WTC11 (cell line): Measurements from ENCODE around the gene WDR46. TPM values are rescaled to one million over a fixed set of nuclear protein-coding genes. Genes with fewer than 3 reads are reported as not detected.

Source experiments
- ATF3 ChIP-seq: sonication (generic); formaldehyde crosslinking; conservative IDR thresholded peaks from 2 replicates; pipeline ENCODE4 v1.8.1; 2022; ENCODE audit warnings: mild to moderate bottlenecking, missing genetic modification reagents
- CREM ChIP-seq: sonication (generic); formaldehyde crosslinking; IDR thresholded peaks from 2 replicates; pipeline ENCODE4 v1.8.1; 2022; ENCODE audit warnings: mild to moderate bottlenecking, missing genetic modification reagents, moderate library complexity
- E2F4 ChIP-seq: sonication (generic); formaldehyde crosslinking; IDR thresholded peaks from 2 replicates; pipeline ENCODE4 v1.8.1; 2022; ENCODE audit warnings: low read depth, mild to moderate bottlenecking, moderate library complexity, missing genetic modification reagents, borderline replicate concordance
- FOXJ3 ChIP-seq: sonication (generic); formaldehyde crosslinking; IDR thresholded peaks from 2 replicates; pipeline ENCODE4 v1.9.0; 2021; ENCODE audit warnings: missing genetic modification reagents, mild to moderate bottlenecking, borderline replicate concordance
- FOXP4 ChIP-seq: sonication (generic); formaldehyde crosslinking; IDR thresholded peaks from 2 replicates; pipeline ENCODE4 v1.8.0; 2022; ENCODE audit warnings: mild to moderate bottlenecking, missing genetic modification reagents
- GRHL2 ChIP-seq: fragments of 250-450 bp; sonication (Bioruptor Pico); IDR thresholded peaks from 2 replicates; pipeline ENCODE4 v1.8.0; 2022; ENCODE audit warnings: mild to moderate bottlenecking, moderate library complexity; ENCODE audit not compliant: insufficient replicate concordance, severe bottlenecking
- HMGXB4 ChIP-seq: sonication (generic); formaldehyde crosslinking; IDR thresholded peaks from 2 replicates; pipeline ENCODE4 v1.8.1; 2023; ENCODE audit warnings: mild to moderate bottlenecking, moderate library complexity, missing genetic modification reagents
- IRF2 ChIP-seq: sonication (generic); formaldehyde crosslinking; IDR thresholded peaks from 2 replicates; pipeline ENCODE4 v1.8.0; 2022; ENCODE audit warnings: low read depth, missing genetic modification reagents, borderline replicate concordance
- JAZF1 ChIP-seq: fragments of 250-450 bp; sonication (Bioruptor Pico); IDR thresholded peaks from 2 replicates; pipeline ENCODE4 v1.9.0; 2021; ENCODE audit warnings: moderate library complexity, mild to moderate bottlenecking, inconsistent platforms
- KAT7 ChIP-seq: sonication (generic); formaldehyde crosslinking; IDR thresholded peaks from 2 replicates; pipeline ENCODE4 v1.8.1; 2023; ENCODE audit warnings: missing genetic modification reagents, mild to moderate bottlenecking, borderline replicate concordance
- NR1H2 ChIP-seq: sonication (generic); formaldehyde crosslinking; IDR thresholded peaks from 2 replicates; pipeline ENCODE4 v1.9.0; 2021; ENCODE audit warnings: mild to moderate bottlenecking, moderate library complexity, missing genetic modification reagents
- NR2C2 ChIP-seq: sonication (generic); formaldehyde crosslinking; IDR thresholded peaks from 2 replicates; pipeline ENCODE4 v1.8.0; 2022; ENCODE audit warnings: mild to moderate bottlenecking, missing genetic modification reagents
- NR3C1 ChIP-seq: sonication (generic); formaldehyde crosslinking; conservative IDR thresholded peaks from 2 replicates; pipeline ENCODE4 v1.8.1; 2023; ENCODE audit warnings: low read depth, mild to moderate bottlenecking, missing genetic modification reagents
- OVOL2 ChIP-seq: fragments of 250-450 bp; sonication (Bioruptor Pico); IDR thresholded peaks from 2 replicates; pipeline ENCODE4 v1.9.0; 2021; ENCODE audit warnings: mild to moderate bottlenecking, borderline replicate concordance
- RELA ChIP-seq: sonication (generic); formaldehyde crosslinking; IDR thresholded peaks from 2 replicates; pipeline ENCODE4 v1.8.1; 2022; ENCODE audit warnings: missing genetic modification reagents, mild to moderate bottlenecking, borderline replicate concordance
- SMAD3 ChIP-seq: sonication (generic); formaldehyde crosslinking; IDR thresholded peaks from 2 replicates; pipeline ENCODE4 v1.8.0; 2022; ENCODE audit warnings: missing genetic modification reagents, mild to moderate bottlenecking, borderline replicate concordance
- SOX15 ChIP-seq: fragments of 250-450 bp; sonication (Bioruptor Pico); IDR thresholded peaks from 2 replicates; pipeline ENCODE4 v1.9.0; 2021; ENCODE audit warnings: mild to moderate bottlenecking
- SP1 ChIP-seq: sonication (generic); formaldehyde crosslinking; conservative IDR thresholded peaks from 2 replicates; pipeline ENCODE4 v1.8.1; 2022; ENCODE audit warnings: missing genetic modification reagents
- TEAD1 ChIP-seq: sonication (generic); formaldehyde crosslinking; IDR thresholded peaks from 2 replicates; pipeline ENCODE4 v1.8.0; 2022; ENCODE audit warnings: mild to moderate bottlenecking, missing genetic modification reagents
- TEAD4 ChIP-seq: sonication (generic); formaldehyde crosslinking; IDR thresholded peaks from 2 replicates; pipeline ENCODE4 v1.8.0; 2022; ENCODE audit warnings: mild to moderate bottlenecking, missing genetic modification reagents
- TP53 ChIP-seq: sonication (generic); formaldehyde crosslinking; IDR thresholded peaks from 2 replicates; pipeline ENCODE4 v1.8.1; 2023; ENCODE audit warnings: mild to moderate bottlenecking, missing genetic modification reagents
- ZBTB21 ChIP-seq: sonication (generic); formaldehyde crosslinking; IDR thresholded peaks from 2 replicates; pipeline ENCODE4 v1.8.1; 2023; ENCODE audit warnings: mild to moderate bottlenecking, missing genetic modification reagents, borderline replicate concordance
- ZNF121 ChIP-seq: sonication (generic); formaldehyde crosslinking; IDR thresholded peaks from 2 replicates; pipeline ENCODE4 v1.8.0; 2023; ENCODE audit warnings: missing genetic modification reagents
- ZNF416 ChIP-seq: fragments of 250-450 bp; sonication (Bioruptor Pico); IDR thresholded peaks from 2 replicates; pipeline ENCODE4 v1.9.0; 2021; ENCODE audit warnings: mild to moderate bottlenecking, inconsistent platforms
- ZNF423 ChIP-seq: fragments of 250-450 bp; sonication (Bioruptor Pico); IDR thresholded peaks from 2 replicates; pipeline ENCODE4 v2.1.2; 2022; ENCODE audit warnings: mild to moderate bottlenecking, moderate library complexity
- ZNF425 ChIP-seq: fragments of 250-450 bp; sonication (Bioruptor Pico); conservative IDR thresholded peaks from 2 replicates; pipeline ENCODE4 v1.9.0; 2021; ENCODE audit warnings: mild to moderate bottlenecking
- ZNF671 ChIP-seq: fragments of 250-450 bp; sonication (Bioruptor Pico); IDR thresholded peaks from 2 replicates; pipeline ENCODE4 v1.8.0; 2021; ENCODE audit warnings: mild to moderate bottlenecking
- total RNA-seq: library from RNA; stranded (reverse); gene quantifications from 3 replicates; pipeline ENCODE4 v1.2.3, GENCODE V29; 2021
- TF ChIP-seq, protein P1 (sequence below): sonication (generic); formaldehyde crosslinking; IDR thresholded peaks from 2 replicates; pipeline ENCODE4 v1.8.1; 2023; ENCODE audit warnings: mild to moderate bottlenecking, missing genetic modification reagents, borderline replicate concordance

Gene WDR46
- total RNA-seq, 1 experiment from 2014 or later: 94.5 TPM

DNA sequence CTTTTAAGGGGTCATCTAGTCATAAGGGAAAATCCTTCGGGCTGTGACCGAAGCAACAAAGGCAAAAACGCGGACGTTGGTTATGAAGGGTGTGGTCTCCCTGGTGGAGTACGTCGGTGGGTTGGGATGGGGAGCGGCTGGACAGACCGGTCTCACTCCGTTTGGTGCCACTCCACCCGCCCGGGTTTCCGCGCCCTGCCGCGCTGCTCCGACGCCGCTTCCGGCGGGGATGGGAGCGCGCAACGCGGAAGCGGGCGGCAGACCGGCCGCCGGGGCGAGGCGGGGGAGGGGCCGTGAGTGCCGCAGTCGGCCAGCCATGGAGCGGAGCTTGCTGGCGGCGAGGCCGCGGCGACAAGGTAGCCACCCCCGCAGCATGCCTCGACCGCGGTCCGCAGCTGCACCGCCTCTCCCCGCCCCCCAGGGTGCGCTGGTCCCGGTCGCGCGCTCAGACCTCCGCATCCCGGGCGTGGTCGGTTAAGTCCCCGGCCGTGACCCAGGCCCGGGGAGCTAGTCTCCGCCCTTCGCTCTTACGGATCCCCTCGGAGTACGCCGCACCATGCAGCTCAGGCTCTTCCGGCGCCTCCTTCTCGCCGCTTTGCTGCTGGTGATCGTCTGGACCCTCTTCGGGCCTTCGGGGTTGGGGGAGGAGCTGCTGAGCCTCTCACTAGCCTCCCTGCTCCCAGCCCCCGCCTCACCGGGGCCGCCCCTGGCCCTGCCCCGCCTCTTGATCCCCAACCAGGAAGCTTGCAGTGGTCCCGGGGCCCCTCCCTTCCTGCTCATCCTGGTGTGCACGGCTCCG lies 12.0 kb downstream of the WDR46 start, which contains the start of gene B3GALT4 (continued):
- no peak for TF ChIP-seq TEAD4 (CRISPR knock-in tag)
- TF ChIP-seq, protein P1, sequence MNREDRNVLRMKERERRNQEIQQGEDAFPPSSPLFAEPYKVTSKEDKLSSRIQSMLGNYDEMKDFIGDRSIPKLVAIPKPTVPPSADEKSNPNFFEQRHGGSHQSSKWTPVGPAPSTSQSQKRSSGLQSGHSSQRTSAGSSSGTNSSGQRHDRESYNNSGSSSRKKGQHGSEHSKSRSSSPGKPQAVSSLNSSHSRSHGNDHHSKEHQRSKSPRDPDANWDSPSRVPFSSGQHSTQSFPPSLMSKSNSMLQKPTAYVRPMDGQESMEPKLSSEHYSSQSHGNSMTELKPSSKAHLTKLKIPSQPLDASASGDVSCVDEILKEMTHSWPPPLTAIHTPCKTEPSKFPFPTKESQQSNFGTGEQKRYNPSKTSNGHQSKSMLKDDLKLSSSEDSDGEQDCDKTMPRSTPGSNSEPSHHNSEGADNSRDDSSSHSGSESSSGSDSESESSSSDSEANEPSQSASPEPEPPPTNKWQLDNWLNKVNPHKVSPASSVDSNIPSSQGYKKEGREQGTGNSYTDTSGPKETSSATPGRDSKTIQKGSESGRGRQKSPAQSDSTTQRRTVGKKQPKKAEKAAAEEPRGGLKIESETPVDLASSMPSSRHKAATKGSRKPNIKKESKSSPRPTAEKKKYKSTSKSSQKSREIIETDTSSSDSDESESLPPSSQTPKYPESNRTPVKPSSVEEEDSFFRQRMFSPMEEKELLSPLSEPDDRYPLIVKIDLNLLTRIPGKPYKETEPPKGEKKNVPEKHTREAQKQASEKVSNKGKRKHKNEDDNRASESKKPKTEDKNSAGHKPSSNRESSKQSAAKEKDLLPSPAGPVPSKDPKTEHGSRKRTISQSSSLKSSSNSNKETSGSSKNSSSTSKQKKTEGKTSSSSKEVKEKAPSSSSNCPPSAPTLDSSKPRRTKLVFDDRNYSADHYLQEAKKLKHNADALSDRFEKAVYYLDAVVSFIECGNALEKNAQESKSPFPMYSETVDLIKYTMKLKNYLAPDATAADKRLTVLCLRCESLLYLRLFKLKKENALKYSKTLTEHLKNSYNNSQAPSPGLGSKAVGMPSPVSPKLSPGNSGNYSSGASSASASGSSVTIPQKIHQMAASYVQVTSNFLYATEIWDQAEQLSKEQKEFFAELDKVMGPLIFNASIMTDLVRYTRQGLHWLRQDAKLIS (CRISPR knock-in tag): 0 out of 2 replicates have a peak, but pooled peaks have one; percentile 30
- TF ChIP-seq SMAD3 (CRISPR knock-in tag): peak; percentile 88
- TF ChIP-seq FOXJ3 (CRISPR knock-in tag): no peak
- no peak for TF ChIP-seq ZNF423
- peak; percentile 93 for TF ChIP-seq HMGXB4 (CRISPR knock-in tag)
- TF ChIP-seq ZNF425 (CRISPR knock-in tag): peak; percentile 97
- peak; percentile 95 for TF ChIP-seq RELA (CRISPR knock-in tag)
- no peak for TF ChIP-seq GRHL2 (CRISPR knock-in tag)
- TF ChIP-seq OVOL2 (CRISPR knock-in tag): peak; percentile 68; the same call in 1 of the 2 replicates
- no peak for TF ChIP-seq JAZF1 (CRISPR knock-in tag)
- TF ChIP-seq ZNF121 (CRISPR knock-in tag): no peak
- TF ChIP-seq SP1 (CRISPR knock-in tag): peak; percentile 83; the same call in 1 of the 2 replicates
- no peak; the same call in 1 of the 2 replicates for TF ChIP-seq NR2C2 (CRISPR knock-in tag)
- peak; percentile 72; the same call in 1 of the 2 replicates for TF ChIP-seq TEAD1 (CRISPR knock-in tag)
- TF ChIP-seq E2F4 (CRISPR knock-in tag): no peak
- TF ChIP-seq CREM (CRISPR knock-in tag): peak; percentile 36; the same call in 1 of the 2 replicates
- peak; percentile 38; the same call in 1 of the 2 replicates for TF ChIP-seq ZBTB21 (CRISPR knock-in tag)
- TF ChIP-seq TP53 (CRISPR knock-in tag): 0 out of 2 replicates have a peak, but pooled peaks have one; percentile 31
- peak; percentile 99 for TF ChIP-seq ZNF416 (CRISPR knock-in tag)
- TF ChIP-seq SOX15: no peak
- TF ChIP-seq NR1H2: no peak
- no peak for TF ChIP-seq IRF2 (CRISPR knock-in tag)
- TF ChIP-seq NR3C1: no peak
- peak; percentile 98 for TF ChIP-seq ZNF671 (CRISPR knock-in tag)
- peak; percentile 98 for TF ChIP-seq KAT7
- no peak for TF ChIP-seq ATF3
- TF ChIP-seq FOXP4 (CRISPR knock-in tag): peak; percentile 61; the same call in 1 of the 2 replicates
